Measurements from ENCODE around the gene TUBA3D. TPM values are rescaled to one million over a fixed set of nuclear protein-coding genes. Genes with fewer than 3 reads are reported as not detected.
"Not testable (repeated sequence)": the region's sequence is repeated elsewhere in the genome, so short reads cannot be mapped to it uniquely, and the experiment has no call there.

TUBA3D gene
- total and polyA plus RNA-seq, 2 experiments from 2014 or later, result 86.7 to 126 TPM

DNA sequence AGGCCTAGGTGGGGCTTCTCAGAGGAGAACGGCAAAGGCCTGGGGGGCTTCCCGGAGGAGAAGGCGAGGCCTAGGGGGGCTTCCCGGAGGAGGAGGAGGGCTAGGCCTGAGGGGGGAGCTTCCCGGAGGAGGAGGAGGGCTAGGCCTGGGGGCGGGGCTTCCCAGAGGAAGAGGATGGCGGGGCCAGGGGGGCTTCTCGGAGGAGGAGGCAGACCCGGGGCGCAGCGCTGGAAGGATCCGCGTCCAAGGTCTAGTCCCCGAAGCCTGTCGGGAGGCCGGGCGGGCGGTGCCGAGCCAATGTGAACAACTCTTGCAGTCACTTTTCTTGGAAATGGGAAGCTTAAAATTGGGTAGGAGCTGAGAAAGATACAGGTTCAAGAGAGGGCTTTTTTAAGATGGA is 30.0 kb upstream of the TUBA3D start:
- Histone ChIP-seq H3K27me3 (no peaks in the 10 kb centered on the region), H3K36me3 (replicated peaks; ENCODE audit: insufficient read depth, low read depth) (no peaks in the 10 kb centered on the region)

DNA sequence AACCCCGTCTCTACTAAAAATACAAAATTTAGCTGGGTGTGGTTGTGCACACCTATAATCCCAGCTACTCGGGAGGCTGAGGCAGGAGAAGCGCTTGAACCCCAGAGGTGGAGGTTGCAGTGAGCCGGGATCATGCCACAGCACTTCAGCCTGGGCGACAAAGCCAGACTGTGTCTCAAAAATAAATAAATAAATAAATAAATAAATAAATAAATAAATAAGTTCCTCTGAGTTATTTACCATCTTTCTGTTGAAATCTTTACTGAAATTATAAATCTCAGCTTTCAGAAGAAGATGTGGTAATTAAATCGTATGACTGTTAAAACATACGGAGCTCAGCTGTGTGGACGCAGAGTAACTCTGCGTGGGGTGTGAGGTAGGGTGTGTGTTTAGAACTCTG is 27.9 kb upstream of the TUBA3D start:
- H3K36me3 ChIP-seq (replicated peaks; ENCODE audit: insufficient read depth, low read depth), result not testable (repeated sequence)

More for the DNA sequence above, 30.0 kb upstream of the TUBA3D start:
- Histone ChIP-seq H3K4me3 (no peak overlapping the region), H3K27ac (no peak overlapping the region), H3K79me2 (no peaks in the 10 kb centered on the region), H3K4me1 (ENCODE audit: insufficient read depth) (no peaks in the 10 kb centered on the region), H2AFZ (no peak overlapping the region), H3K4me2 (no peak overlapping the region), H3K9me3 (ENCODE audit: low read depth) (no peaks in the 10 kb centered on the region), H3K9me2 (replicated peaks; ENCODE audit: insufficient read depth) (no peaks in the 10 kb centered on the region), H4K20me1 (ENCODE audit: insufficient read depth, poor library complexity, severe bottlenecking) (no peaks in the 10 kb centered on the region)
- WGBS (ENCODE audit: low lambda C conversion rate, missing lambda C conversion rate), result no CpG with 5 or more reads among the region's 19 CpGs
- no peak for TF ChIP-seq EZH2phosphoT487 (IDR thresholded peaks at IDR 0.05; ENCODE audit: low read depth, severe bottlenecking, unreplicated experiment)
- no peak for TF ChIP-seq EZH2 (IDR thresholded peaks at IDR 0.05; ENCODE audit: borderline replicate concordance)
- TF ChIP-seq, protein P1, sequence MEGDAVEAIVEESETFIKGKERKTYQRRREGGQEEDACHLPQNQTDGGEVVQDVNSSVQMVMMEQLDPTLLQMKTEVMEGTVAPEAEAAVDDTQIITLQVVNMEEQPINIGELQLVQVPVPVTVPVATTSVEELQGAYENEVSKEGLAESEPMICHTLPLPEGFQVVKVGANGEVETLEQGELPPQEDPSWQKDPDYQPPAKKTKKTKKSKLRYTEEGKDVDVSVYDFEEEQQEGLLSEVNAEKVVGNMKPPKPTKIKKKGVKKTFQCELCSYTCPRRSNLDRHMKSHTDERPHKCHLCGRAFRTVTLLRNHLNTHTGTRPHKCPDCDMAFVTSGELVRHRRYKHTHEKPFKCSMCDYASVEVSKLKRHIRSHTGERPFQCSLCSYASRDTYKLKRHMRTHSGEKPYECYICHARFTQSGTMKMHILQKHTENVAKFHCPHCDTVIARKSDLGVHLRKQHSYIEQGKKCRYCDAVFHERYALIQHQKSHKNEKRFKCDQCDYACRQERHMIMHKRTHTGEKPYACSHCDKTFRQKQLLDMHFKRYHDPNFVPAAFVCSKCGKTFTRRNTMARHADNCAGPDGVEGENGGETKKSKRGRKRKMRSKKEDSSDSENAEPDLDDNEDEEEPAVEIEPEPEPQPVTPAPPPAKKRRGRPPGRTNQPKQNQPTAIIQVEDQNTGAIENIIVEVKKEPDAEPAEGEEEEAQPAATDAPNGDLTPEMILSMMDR (IDR thresholded peaks at IDR 0.05; ENCODE audit: poor library complexity), result no peak
- no peak for DNase-seq (ENCODE audit: low spot score)

DNA sequence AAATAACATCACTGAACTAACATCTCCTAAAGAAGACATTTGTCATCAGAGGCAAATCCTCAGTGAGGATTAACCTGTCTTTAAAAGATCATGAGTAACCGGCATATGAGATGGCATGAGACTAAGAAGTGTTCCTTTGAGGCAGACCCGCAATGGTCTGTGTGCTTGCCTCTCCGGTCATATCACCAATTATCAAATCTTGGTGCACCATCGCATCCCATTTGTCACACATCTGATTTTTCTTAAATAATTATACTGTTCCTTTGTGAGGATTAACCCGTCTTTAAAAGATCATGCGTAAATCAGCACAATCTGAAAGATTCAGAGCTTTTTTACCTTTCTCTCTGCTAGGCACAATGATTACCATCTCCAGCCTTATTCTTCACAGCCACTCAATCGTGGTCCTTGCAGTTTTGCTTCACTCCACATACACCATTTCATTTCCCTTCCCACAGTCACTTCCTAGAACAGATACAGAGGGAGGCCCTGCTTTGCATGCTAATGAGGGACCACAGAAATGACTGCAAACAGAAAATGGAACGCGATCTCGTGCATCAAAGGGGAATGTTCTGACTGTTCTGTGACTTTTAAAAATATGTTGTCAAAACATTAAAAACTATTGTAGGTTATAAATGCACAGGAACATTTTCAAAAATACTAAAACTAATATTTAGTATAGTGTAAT is 24.5 kb upstream of the TUBA3D start:
- WGBS (ENCODE audit: low lambda C conversion rate, missing lambda C conversion rate), result 63% methylated on average over 10 of the region's 10 CpGs
- H3K4me1 ChIP-seq (ENCODE audit: insufficient read depth); H3K9me2 ChIP-seq (replicated peaks; ENCODE audit: insufficient read depth); DNase-seq (ENCODE audit: low spot score); H3K27ac ChIP-seq; H3K36me3 ChIP-seq (replicated peaks; ENCODE audit: insufficient read depth, low read depth); H4K20me1 ChIP-seq (ENCODE audit: insufficient read depth, poor library complexity, severe bottlenecking); H3K4me2 ChIP-seq; H2AFZ ChIP-seq; H3K4me3 ChIP-seq; H3K9me3 ChIP-seq (ENCODE audit: low read depth); H3K27me3 ChIP-seq; H3K79me2 ChIP-seq: not testable (repeated sequence)

More for the DNA sequence above, 27.9 kb upstream of the TUBA3D start:
- not testable (repeated sequence) for H3K4me1 ChIP-seq (ENCODE audit: insufficient read depth); H3K27me3 ChIP-seq; DNase-seq (ENCODE audit: low spot score); H3K27ac ChIP-seq; H3K4me3 ChIP-seq; H3K9me2 ChIP-seq (replicated peaks; ENCODE audit: insufficient read depth); H3K9me3 ChIP-seq (ENCODE audit: low read depth); H2AFZ ChIP-seq; H4K20me1 ChIP-seq (ENCODE audit: insufficient read depth, poor library complexity, severe bottlenecking); H3K4me2 ChIP-seq; H3K79me2 ChIP-seq
- 82% methylated on average over 4 of the region's 9 CpGs for WGBS (ENCODE audit: low lambda C conversion rate, missing lambda C conversion rate)

DNA sequence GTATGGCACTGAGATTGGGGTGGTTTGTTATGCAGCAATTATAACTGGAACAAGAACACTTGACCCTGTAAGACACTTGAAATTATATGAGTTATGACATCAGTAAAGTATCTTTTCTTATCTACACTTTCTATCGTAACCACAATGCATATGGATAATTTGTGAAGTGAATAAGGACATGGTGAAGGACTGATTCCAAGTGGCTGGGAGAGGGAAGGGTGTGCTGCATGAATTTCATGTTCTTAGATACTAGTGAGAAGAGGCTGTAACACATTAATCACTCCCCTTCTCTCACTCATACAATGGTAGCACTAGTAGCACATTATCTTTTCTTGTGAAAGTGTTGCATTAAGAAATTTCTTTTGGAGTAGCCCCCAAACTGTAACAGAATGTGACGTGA is 21.0 kb upstream of the TUBA3D start:
- not testable (repeated sequence) for H3K9me3 ChIP-seq (ENCODE audit: low read depth)

DNA sequence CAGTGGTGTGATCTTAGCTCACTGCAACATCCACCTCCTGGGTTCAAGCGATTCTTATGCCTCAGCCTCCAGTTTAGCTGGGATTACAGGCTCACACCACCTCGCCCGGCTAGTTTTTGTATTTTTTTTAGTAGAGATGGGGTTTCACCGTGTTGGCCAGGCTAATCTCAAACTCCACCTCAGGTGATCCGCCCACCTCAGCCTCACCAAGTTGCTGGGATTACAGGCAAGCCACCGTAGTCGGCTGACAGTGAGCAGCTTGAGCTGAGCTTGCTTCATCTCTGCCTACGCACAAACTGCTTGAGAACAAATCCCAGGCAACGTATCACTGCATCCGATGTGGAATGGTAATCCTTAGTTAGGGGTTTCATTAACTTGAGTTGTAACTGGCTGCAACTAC is 8.2 kb upstream of the TUBA3D start:
- H3K79me2 ChIP-seq; H2AFZ ChIP-seq; H3K4me1 ChIP-seq (ENCODE audit: insufficient read depth); H3K9me2 ChIP-seq (replicated peaks; ENCODE audit: insufficient read depth); H3K4me3 ChIP-seq; H3K4me2 ChIP-seq; H4K20me1 ChIP-seq (ENCODE audit: insufficient read depth, poor library complexity, severe bottlenecking); DNase-seq (ENCODE audit: low spot score); H3K27me3 ChIP-seq; H3K36me3 ChIP-seq (replicated peaks; ENCODE audit: insufficient read depth, low read depth); H3K27ac ChIP-seq; H3K9me3 ChIP-seq (ENCODE audit: low read depth): not testable (repeated sequence)
- 67% methylated on average over 10 of the region's 10 CpGs for WGBS (ENCODE audit: low lambda C conversion rate, missing lambda C conversion rate)

More for the DNA sequence above, 21.0 kb upstream of the TUBA3D start:
- not testable (repeated sequence) for H3K4me2 ChIP-seq; H3K4me1 ChIP-seq (ENCODE audit: insufficient read depth); H4K20me1 ChIP-seq (ENCODE audit: insufficient read depth, poor library complexity, severe bottlenecking); H3K4me3 ChIP-seq; H3K27me3 ChIP-seq; H3K79me2 ChIP-seq; H3K36me3 ChIP-seq (replicated peaks; ENCODE audit: insufficient read depth, low read depth); H3K27ac ChIP-seq; H2AFZ ChIP-seq; H3K9me2 ChIP-seq (replicated peaks; ENCODE audit: insufficient read depth); DNase-seq (ENCODE audit: low spot score)
- WGBS (ENCODE audit: low lambda C conversion rate, missing lambda C conversion rate), result 73% methylated on average over 1 of the region's 2 CpGs

DNA sequence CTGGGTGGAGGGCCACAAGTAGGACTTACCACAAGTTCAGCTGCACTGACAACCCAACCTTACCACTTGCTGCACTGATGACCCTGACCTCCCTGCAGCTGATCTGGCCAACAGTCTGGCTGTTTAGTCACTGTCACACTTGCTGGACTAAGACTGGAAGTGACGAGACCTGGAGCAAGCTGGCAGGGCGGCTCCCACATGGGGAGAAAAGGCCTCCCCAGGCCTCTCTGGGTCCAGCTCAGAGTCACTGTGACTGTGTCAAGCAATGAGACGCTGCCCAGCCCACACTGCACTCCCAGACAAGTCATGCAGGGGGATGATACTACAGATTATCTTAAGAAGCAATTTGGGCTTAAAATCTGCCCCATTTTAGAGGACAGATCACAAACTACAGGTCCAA is 5.0 kb upstream of the TUBA3D start:
- H3K4me1 ChIP-seq (ENCODE audit: insufficient read depth); H3K4me3 ChIP-seq; H3K36me3 ChIP-seq (replicated peaks; ENCODE audit: insufficient read depth, low read depth); H3K4me2 ChIP-seq; H3K27me3 ChIP-seq; H2AFZ ChIP-seq; H4K20me1 ChIP-seq (ENCODE audit: insufficient read depth, poor library complexity, severe bottlenecking); H3K27ac ChIP-seq; H3K79me2 ChIP-seq; DNase-seq (ENCODE audit: low spot score); H3K9me3 ChIP-seq (ENCODE audit: low read depth); H3K9me2 ChIP-seq (replicated peaks; ENCODE audit: insufficient read depth): not testable (repeated sequence)
- 95% methylated on average over 3 of the region's 3 CpGs for WGBS (ENCODE audit: low lambda C conversion rate, missing lambda C conversion rate)

DNA sequence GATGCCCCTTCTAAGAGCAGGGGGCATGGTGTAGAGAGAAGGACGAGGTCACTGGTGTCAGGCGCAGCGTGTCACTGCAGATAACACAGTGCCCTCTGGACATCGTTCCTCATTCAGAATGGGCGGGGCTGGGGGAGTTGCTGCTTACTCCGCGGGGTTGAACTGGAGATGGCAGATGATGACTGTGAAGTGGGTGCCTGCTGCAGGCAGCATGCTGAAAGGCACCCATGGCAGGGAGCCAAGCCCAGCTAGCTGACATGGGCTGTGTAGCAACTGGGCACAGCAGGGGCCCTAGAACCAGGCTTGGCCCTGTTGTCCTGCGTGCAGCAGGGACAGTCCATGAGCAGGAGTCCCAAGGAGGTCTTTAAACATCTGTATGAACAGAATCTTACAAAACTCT is 4.3 kb upstream of the TUBA3D start:
- not testable (repeated sequence) for H3K27ac ChIP-seq; H2AFZ ChIP-seq; H3K27me3 ChIP-seq; H3K79me2 ChIP-seq; H3K4me2 ChIP-seq; H3K36me3 ChIP-seq (replicated peaks; ENCODE audit: insufficient read depth, low read depth); H3K4me3 ChIP-seq; H3K4me1 ChIP-seq (ENCODE audit: insufficient read depth); H3K9me3 ChIP-seq (ENCODE audit: low read depth); H3K9me2 ChIP-seq (replicated peaks; ENCODE audit: insufficient read depth); H4K20me1 ChIP-seq (ENCODE audit: insufficient read depth, poor library complexity, severe bottlenecking)
- 85% methylated on average over 2 of the region's 8 CpGs for WGBS (ENCODE audit: low lambda C conversion rate, missing lambda C conversion rate)
- DNase-seq (ENCODE audit: low spot score), result peak; percentile 51

DNA sequence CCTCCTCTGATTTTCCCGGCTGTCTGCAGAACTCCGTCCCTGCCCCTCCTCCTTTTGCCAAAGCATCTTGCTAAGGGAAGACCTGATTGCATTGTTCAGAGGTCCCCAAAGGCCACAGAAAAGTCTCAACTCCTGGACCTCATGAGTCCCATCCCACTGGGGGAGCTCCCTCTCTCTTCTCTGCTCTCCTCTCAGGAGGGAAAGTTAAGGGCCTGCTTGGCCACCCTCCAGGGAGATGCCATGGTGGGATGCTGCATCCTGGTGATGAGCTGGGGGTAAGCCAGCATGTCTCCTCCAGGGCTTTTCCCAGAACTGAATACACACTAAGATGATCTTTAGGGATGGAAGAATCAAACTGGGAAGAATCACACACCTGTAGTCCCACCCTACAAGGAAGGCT is 2.7 kb upstream of the TUBA3D start:
- not testable (repeated sequence) for H3K36me3 ChIP-seq (replicated peaks; ENCODE audit: insufficient read depth, low read depth); H3K27me3 ChIP-seq; DNase-seq (ENCODE audit: low spot score); H3K27ac ChIP-seq; H2AFZ ChIP-seq; H3K4me3 ChIP-seq; H3K79me2 ChIP-seq; H3K9me2 ChIP-seq (replicated peaks; ENCODE audit: insufficient read depth); H3K4me1 ChIP-seq (ENCODE audit: insufficient read depth); H3K4me2 ChIP-seq; H3K9me3 ChIP-seq (ENCODE audit: low read depth); H4K20me1 ChIP-seq (ENCODE audit: insufficient read depth, poor library complexity, severe bottlenecking)
- 80% methylated on average over 2 of the region's 2 CpGs for WGBS (ENCODE audit: low lambda C conversion rate, missing lambda C conversion rate)
